Activated CD4-positive, alpha-beta T cell treated with anti-CD3 and anti-CD28 coated beads, Interleukin-2, amount 50 U/mL, for 1 hour (primary cell): ENCODE results near the gene HDAC11.
"Not testable (repeated sequence)": the region's sequence is repeated elsewhere in the genome, so short reads cannot be mapped to it uniquely, and the experiment has no call there.

Experiments used
- DNase-seq: peaks from one replicate; pipeline ENCODE4 v3.0.0-alpha.2; 2020

HDAC11 gene

DNA sequence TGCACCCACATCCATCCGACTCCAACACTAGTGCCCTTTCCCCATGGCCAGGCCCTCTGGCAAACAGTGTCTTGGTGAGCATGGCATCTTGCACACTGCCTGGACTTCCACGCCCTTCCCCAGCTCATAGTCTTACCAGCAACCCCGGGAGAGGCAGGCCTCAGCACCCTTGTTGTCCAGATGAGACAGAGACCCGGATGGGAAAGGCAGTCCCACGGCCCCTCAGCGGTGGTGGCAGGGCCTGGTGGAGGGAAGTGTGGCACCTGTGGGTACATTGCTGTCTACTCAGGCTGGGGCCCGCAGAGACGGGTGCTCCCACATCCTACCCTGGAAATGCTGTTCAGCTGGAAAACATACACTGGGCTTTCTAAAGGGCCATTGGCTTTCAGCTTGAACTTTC is 28.4 kb downstream of the HDAC11 start:
- DNase-seq, result no peak

DNA sequence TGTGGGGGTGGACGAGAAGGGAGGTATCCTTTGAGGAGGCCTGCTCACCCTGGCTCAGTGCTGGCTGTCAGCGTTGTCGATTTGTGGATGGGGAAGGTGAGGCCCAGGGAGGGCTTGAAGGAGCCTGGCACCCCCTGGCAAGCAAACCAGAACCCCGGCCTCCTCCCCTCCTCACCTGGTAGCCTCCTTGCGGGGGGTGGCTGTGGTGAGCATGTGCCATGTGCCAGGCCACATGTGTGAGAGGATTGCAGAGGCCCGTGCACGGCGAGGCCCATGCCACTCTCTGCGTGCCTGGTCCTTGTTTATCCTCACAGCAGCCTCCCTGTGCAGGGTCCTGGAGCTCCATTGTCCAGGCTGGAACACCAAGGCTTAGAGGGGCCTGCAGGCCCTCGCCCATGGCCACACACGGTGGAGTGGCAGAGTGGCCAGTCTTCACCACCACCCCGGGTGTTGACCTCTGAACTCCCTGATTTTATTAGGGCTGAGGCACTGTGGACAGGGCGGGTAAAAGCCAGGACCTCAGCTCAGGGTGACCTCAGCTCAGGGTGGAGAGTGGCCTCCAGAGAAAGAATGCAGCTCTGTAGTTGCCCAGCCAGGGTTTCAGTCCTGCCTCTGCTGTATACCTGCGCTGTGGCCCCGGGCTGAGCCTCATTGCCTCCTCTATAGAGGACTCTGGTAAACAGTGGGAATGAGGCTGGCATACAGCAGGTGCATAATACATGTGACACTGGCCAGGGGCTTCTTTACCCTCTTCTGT is 29.1 kb downstream of the HDAC11 start:
- no peak for DNase-seq

DNA sequence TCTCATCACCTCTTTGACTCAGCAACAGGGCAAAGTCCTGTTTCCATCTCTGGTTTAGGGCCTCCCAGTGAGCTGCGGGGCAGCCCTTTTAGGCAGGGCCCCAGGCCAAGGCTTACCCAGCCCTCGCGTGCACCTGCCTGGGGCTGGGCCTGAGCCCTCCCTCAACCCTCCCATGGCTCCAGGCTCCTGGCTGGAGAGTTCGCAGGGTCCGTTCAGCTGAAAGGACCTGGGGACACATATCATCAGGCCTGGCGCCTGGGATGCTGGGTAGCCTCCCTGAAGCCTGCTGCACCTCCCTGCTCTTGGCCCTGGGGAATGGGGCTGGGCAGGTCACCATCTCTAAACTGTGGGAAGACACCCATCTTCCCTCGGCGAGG is 29.7 kb downstream of the HDAC11 start:
- DNase-seq, result no peak

DNA sequence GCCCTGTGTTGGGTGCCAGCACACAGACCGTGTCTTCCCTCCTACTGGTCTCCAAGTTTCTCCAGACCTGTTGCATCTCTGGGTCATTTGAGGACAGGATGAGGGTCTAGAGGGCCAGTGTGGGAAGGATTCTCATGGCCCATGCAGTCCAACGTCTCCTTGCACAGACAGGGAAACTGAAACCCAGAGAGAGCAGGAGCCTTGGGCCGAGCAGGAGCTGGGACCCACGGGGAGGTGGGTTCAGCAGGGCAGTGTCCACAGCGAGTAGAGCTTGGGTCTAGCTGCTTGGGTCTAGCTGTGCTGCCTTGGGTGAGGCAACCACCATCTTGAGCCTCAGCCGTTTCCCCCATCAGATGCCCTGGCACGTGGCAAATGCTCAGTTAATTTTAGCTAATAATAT is 32.3 kb downstream of the HDAC11 start:
- no peak for DNase-seq

DNA sequence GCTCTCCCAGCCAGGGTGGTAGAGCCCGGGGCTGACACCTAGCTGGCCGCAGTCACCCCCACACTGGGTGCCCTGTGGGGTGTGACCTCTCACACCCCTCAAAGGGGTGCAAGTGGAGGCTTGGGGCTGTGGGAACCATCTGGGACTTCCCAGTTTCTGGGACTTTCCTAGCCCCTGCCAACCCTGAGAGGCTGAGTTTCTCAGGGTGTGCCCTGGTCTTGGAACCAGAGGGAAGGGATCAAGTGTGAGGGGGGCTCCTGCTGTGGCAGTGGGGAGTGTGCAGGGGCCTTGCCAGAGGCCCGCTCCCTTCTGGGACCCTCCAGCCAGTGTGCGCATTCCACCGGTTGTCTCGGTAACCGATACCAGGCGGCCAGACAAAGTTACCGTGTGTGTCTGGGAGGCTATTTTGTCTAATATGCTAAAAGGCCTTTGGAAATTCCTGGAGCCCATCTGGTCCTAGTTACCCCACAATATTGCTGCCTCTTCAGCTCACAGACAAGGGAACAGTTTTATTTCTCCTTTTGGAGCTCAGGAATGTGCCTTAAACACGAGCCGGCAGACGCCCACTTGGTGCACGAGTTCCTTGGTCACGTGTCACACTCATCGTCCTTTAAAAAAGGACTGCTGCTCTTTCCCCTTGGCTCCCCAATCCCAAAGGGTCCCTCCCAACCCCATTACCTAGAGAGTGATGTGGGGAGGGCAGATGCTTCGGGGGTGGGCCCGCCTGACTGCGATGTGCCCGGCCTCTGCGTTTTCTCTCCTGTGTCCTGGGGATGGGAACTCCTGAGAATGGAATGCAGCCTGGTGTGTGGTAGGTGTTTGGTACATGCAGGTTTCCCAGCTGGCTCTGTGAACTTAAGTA is 33.2 kb downstream of the HDAC11 start:
- DNase-seq, result no peak

DNA sequence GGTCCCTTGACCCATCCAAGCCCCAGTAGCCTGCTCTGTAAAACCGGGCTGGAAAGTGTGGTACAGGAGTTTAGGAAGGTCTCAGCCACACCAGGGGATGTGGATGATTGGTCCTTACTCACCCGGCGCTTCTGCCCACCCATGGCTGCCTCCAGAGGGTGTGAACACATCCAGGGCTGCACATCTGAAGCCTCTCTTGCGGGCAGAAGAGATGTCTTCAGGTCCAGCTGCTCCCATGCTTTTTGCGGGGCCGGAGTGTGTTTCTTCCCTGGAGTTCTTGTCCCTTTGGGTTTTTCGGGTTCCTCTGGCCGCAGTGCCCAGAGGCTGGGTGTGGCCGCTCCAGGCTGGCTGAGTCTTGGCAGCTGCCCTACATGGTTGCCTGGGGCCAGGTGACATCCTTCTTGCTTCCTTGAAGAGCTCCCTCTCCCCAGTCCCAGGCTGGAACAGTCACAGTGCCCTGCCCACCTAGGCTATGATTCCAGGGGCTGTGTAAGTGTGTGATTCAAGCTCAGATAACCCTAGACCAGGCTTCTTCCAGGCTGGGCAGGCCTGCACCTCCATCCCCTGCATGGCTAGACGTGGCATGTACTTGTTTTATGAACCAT is 33.9 kb downstream of the HDAC11 start:
- no peak for DNase-seq

DNA sequence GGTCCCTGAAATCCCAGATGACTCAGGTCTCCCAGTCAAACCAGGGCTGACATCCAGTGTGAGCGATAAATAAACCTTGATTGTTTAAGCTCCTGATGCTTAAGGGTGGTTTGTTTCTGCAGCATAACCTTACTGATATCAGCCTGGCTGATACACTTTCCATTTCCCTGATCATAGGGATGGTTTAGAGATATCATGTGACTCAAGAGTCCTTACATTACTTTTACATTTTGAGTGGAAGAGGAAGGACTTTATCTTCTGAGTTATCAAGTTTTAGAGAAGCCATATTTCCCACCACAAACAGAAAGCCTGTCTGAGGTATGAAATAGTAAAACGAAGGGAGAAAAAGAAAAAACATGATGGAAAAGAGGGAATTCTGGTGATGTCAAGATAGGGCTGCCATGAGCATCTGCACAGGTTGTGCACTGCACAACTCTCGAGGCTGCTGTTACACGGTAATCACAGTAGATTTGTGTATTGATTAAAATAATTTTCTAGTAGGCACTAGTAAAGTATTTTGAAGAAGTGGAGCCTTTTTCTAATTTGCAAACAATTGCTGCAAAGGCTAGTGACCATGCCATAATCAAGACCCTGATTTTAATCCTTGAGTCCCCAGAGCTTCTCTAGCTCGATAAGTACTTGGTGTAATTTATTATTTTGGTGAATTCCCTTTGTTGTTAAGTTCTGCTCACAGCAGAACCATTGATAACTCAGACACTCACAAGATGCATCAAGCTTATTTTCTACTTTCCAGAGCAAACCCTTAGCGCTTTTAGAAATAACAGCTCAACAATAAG is 34.7 kb downstream of the HDAC11 start:
- no peak for DNase-seq

DNA sequence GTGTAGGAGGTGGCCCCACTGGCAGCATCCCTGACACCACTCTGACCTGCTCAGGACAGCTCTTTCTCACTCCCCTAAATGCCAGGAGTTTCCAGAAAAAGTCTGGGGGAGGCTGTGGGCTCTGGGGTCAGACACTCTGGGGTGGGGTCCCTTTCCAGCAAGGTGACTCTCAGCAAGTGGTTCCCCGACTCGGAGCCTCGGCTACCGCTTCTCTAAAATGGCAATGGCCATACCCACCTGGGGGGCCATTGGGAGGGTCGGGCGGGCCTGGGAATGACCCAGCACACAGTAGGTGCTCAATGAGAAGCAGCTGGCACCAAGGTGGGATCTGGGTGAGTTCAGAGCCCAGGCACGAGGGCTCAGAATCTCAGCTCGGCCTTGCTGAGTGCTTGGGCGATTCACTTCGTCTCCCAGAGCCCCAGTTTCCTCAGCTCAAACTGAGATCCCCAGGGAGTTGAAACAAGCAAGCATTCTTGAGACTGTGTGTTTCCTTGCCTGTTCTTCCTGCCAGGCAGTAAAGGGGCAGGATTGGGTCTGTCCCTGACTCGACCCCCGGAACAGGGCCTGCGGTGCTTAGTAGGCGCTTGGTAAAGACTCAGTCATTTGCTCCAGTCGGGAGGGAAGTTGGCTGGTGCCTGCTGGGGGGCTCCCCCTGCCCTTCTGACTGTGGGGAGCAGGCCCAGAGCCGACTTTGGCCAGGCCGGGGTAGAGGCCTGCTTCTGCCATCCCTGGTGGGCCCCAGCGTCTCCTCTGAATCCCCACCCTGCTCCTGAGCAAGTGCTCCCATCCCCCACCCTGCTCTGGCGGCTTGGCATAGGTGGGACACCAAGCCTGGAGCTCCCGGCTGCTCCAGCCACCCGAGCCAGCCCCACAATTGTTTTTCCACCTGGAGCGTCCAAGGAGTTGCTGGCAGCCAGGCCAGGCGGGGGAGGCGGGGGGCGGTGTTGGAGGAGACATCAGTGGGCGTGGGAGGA is 36.0 kb downstream of the HDAC11 start:
- no peak for DNase-seq

DNA sequence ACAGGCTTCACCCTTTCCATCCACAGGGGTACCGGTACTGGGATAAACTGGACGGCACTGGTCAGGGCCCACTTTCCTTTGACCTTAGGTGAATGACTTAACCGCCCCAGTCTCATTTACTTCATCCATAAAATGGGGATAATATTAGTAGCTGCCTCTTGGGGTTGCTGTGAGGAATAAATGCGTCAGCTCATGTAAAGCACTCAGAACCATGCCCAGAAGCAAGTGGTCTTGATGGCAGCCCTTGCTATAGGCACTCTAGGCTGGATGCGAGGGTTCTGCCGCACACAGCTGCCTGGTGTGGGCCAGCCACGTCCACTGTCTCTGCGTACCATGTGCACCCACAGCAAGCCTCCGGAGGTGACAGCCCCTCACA is 36.6 kb downstream of the HDAC11 start:
- no peak for DNase-seq

DNA sequence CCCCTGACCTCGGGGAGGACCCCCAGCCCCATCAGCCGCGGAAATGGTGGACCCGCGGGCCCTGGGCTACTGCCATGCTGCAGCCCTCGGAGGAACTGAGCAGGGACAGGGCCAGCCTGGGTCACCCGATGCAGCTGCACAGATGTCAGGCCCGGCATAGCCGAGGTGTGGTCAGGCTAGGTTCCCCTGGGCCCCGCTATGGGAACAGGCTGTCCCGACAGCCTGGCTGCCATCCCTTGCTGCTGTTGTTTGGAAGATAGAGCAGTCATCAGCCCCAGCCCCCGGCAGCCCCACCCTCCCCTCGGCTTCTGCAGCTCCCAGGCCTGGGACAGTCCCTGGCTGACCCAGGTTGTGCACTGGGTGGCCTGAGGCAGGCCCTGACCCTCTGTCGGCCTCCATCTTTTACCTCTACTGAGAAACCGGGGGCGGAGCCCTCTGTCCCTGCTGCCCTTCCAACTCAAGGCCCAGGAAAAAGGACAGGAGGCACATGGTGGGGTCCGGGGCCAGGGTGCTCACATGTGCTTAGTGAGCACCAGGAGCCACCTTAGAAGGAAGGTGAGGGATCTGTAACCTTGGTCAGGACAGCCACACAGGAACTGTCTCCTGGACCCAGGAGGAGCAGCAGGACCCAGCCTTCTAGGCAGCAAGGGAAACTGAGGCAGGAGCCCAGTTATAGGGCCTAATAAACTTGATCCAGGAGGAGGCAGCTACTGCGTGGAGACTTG is 37.3 kb downstream of the HDAC11 start:
- no peak for DNase-seq

DNA sequence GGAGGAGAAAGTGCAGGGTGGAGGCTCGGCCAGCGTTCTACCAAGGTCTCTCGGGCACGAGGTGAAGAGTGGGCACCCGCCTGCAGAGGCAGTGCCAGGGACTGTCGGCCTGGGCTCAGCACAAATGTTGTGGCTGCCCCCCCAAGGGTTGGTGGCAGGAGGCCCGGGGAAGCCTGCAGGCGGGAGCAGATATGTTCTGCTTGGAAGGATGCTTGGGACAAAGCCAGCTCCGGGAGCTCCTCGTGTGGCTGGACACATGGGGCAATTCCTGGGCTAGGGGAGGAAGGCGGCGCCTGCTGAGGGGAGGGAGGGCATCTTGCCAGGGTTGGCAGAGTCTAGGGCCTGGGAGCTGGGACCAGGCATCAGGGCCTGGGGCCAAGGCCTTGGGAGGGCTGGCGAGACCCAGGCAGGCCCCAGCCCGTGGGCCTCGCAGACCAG is 38.4 kb downstream of the HDAC11 start:
- no peak for DNase-seq

DNA sequence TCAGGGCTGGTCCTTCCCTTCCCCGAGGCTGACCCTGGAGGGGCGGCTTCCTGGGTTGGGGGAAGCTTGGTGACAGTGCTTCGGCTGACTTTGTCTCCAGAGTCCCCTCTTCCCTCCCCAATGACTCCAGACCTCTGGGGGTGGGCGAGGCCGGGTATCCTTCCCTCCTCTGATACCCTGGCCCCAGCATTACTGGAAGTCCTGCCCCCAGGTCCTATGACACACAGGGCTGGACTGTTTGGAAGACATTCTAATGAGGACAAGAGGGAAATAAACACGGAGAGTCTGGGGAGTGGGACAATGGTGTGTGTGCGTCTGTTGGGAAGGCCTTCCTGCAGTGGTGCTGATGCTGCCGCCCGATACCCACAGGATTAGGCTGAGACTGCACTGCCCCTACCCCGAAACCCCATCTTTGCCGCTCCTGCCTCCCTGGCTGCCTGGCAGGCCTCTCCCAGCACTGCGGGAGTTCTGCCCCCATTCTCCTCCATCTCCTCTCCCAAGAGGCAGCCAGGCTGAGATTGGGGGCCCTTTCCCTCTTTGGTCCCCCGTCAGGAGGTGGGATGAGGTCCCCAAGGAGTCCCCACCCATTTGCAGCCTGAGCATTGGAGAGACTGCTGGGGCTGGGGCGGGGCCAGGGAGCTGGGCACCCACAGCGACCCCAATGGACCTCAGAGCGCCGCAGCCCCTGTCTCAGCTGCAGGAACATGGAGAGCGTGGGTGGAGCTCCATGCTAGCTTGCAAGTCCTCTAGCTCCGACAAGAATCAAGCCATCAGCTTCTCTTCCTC is 39.1 kb downstream of the HDAC11 start:
- no peak for DNase-seq

DNA sequence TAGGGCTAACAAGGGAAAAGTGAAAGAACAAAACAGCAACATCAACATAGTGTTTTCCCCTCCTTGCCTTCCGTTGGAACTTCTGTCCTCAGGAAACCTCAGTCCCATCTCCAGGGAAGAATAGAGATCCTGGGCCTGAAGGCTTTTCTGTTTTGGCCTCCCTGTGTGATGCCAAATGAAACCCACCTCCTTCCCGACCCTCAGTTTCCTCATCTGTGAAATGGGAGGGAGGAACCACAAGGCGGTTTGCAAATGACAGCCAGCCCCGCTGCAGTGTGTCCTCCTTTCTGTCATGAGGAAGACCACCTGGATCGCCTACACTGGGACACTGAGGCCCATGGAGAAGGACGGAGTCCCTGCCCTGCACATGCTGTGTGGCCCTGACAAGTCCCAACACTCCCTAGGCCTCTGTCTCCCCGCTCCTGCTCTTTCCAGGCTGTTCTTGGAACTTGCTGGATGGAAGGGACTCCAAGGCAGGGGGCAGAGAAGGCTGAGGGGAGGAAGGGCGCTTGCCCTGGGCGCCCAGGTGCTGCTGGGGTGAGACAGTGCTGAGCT is 40.3 kb downstream of the HDAC11 start:
- no peak for DNase-seq

DNA sequence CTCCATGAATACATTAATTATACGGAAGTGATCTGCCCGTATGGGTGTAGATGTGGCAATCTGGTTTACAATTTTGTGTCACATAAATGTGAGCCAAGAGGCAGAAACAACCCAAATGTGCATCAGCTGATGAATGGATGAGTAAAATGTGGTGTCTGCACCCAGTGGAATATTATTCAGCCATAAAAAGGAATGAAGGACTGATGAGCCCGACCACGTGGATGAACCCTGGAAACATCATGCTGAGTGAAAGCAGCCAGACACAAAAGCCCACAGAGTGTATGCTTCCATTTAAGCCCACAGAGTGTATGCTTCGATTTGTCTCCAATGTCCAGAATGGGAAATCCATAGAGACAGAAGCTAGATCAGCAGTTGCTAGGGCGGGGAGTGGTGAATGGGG is 41.2 kb downstream of the HDAC11 start:
- no peak for DNase-seq

DNA sequence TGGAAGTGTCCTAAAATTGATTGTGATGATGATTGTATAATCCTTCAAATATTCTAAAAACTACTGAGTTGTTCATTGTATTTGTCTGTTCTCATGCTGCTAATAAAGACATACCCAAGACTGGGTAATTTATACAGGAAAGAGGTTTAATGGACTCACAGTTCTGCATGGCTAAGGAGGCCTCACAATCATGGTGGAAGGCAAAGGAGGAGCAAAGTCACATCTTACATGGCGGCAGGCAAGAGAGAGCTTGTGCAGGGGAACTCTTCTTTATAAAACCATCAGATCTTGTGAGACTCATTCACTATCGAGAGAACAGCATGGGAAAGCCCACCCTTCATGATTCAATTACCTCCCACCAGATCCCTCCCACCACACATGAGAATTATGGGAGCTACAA is 41.6 kb downstream of the HDAC11 start:
- not testable (repeated sequence) for DNase-seq

DNA sequence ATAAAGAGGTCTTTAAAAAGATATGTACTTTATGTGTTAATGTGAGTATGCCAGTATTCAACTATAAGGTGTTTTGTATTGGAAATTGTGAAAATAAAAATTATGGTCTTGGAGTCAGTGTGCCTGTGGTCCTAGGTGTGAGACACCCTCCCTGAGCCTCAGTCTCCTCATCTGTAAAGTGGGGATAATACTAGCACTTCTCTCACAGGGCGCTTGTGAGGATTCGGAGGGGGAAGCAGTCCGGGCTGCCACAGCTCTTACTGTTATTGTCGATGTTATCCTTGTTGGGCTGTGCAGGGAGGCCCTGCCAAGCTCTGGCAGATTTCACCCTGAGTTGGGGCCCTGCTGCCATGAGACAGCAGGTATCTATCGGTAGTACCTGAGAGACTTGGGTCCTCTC is 42.1 kb downstream of the HDAC11 start:
- no peak for DNase-seq

DNA sequence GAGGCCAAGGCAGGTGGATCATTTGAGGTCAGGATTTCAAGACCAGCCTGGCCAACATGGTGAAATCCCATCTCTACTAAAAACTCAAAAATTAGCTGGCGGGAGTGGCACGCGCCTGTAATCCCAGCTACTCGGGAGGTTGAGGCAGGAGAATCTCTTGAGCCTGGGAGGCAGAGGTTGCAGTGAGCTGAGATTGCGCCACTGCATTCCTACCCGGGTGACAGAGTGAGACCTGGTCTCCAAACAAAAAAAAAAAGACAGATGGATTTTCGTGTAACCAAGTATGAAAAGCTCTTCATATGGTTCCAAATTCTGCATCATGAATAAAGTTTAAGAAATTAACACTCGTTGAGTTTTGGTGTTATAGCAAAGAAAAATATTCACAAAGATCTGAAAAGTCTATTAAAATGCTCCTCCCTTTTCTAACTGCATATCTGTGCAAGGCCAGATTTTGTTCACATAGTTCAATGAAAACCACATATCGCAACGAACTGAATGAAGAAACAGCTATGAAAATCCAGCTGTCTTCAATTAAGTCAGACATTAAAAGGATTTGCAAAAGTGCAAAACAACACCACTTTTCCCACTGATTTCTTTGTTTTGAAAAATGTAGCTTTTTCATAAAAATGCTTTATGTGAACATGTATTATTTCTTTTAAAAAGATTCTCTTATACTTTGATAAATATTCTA is 45.0 kb downstream of the HDAC11 start:
- no peak for DNase-seq

DNA sequence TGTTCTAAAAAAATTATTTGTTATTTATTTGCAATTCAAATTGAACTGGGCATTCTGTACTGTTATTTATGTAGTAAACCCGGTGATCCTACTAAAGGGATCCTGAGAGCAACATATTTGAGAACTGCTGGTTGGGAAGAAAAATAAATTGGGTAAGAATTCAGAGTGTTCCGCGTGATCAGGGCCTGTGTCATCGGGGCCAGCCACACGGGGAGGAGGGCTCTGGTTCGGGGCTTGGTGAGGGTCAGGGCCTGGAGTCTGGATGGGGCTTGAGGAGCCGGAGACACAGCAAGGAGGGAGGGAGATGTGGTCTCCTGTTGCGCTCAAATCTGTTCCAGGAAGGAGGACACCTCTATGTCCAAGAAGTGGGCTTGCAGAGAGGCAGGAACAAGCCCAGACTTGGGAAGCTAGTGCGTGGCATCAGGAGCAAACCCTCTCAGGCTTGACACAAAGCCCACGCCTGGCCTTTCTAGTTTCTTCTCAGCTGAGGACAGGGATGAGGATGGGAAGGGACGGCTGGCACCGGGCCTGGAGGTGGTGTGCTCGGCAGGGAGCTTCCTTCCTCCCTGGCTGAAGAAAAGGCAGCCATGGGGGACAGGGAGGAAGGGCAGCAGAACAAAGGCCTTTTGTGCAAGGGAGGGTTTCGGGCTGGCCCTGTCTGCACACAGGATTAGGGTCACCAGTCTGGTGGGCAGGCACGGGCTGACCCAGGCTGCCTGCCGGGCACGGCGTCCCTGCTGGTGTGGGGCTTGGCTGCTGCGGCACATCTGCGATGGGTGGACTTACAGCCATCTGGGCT is 45.9 kb downstream of the HDAC11 start:
- DNase-seq, result no peak

DNA sequence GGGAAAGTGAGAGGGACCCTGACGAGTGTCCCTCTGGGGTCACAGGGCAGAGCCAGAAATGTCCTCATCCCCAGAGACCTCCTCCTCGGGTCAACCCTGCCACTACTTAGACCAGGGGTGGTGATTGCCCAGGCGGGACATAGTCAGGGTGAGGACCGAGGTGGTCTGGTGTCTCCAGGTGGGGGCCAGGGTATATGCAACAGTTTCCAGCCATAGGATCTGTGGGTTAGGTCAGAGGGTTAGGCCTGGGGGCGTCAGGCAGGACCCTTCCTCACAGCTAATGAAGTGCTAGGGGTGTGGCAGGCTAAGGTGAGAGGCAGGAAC is 46.5 kb downstream of the HDAC11 start:
- no peak for DNase-seq
